Measurements from ENCODE around the gene LYRM9. TPM values are rescaled to one million over a fixed set of nuclear protein-coding genes. Genes with fewer than 3 reads are reported as not detected.
A peak's percentile ranks its signal among the peaks of the same experiment; 100 is the strongest.

Gene LYRM9
- total and polyA plus RNA-seq, 9 of the 15 experiments (the other 6 are each of a cell fraction or from before 2014, with no cell fraction given) = 0.98 to 4.7 (median 1.8) TPM

DNA sequence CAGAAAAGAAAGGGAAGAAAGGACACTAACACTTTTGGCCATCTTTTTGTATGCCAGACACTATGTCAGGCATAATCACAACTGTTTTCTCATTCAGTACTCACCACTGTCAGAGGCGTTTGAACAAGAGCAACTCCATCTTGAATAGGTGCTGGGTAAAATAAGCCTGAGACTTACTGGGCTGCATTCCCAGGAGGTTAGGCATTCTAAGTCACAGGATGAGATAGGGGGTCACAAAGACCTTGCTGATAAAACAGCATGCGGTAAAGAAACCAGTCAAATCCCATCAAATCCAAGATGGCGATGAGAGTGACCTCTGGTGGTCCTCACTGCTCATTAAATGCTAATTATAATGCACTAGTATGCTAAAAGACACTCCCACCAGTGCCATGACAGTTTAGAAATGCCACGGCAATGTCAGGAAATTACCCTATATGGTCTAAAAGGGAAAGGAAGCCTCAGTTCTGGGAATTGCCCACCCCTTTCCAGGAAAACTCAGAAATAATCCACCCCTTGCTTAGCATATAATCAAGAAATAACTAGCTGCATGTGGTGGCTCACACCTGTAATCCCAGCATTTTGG, 14.9 kb upstream of the LYRM9 start (continued):
- TF ChIP-seq BRF1 (IDR thresholded peaks at IDR 0.05; ENCODE audit: borderline replicate concordance, extremely low read depth, insufficient read length) (no peak), CBFB (CRISPR knock-in tag; IDR thresholded peaks at IDR 0.05) (no peak), ZNF232 (CRISPR knock-in tag; IDR thresholded peaks at IDR 0.05) (no peak), ZNF274 (IDR thresholded peaks at IDR 0.05; ENCODE audit: borderline replicate concordance, low read depth, low read length) (no peak), MCM3 (IDR thresholded peaks at IDR 0.05) (no peak), SNRNP70 (optimal IDR thresholded peaks at IDR 0.05; ENCODE audit: low read depth, low read length) (no peak), FOXA3 (CRISPR knock-in tag; conservative IDR thresholded peaks at IDR 0.05 in 1 of 2, IDR thresholded peaks at IDR 0.05 in 1 of 2) (no peak), FOS (IDR thresholded peaks at IDR 0.05; ENCODE audit: extremely low read depth, insufficient read length) (no peak), ZNF584 (CRISPR knock-in tag; IDR thresholded peaks at IDR 0.05; ENCODE audit: low read depth) (peak; percentile 99), FOXJ3 (CRISPR knock-in tag; IDR thresholded peaks at IDR 0.05) (no peak), NEUROD1 (IDR thresholded peaks at IDR 0.05; ENCODE audit: borderline replicate concordance, low read depth, low read length, partially characterized antibody) (no peak), NFIC (IDR thresholded peaks at IDR 0.05) (no peak), ZNF347 (CRISPR knock-in tag; IDR thresholded peaks at IDR 0.05; ENCODE audit: low read depth) (0 out of 2 replicates have a peak, but pooled peaks have one; percentile 49), PHF20 (IDR thresholded peaks at IDR 0.05; ENCODE audit: partially characterized antibody) (no peak), ZNF197 (CRISPR knock-in tag; IDR thresholded peaks at IDR 0.05; ENCODE audit: low read depth) (peak; percentile 97), TCFL5 (CRISPR knock-in tag; conservative IDR thresholded peaks at IDR 0.05) (peak; percentile 85), XRCC3 (IDR thresholded peaks at IDR 0.05) (no peak), SMC3 (conservative IDR thresholded peaks at IDR 0.05; ENCODE audit: insufficient read depth, low read depth, low read length) (no peak), NBN (IDR thresholded peaks at IDR 0.05; ENCODE audit: low read depth) (no peak), KLF1 (tag; IDR thresholded peaks at IDR 0.05) (peak; percentile 86)
- TF ChIP-seq, protein P1, sequence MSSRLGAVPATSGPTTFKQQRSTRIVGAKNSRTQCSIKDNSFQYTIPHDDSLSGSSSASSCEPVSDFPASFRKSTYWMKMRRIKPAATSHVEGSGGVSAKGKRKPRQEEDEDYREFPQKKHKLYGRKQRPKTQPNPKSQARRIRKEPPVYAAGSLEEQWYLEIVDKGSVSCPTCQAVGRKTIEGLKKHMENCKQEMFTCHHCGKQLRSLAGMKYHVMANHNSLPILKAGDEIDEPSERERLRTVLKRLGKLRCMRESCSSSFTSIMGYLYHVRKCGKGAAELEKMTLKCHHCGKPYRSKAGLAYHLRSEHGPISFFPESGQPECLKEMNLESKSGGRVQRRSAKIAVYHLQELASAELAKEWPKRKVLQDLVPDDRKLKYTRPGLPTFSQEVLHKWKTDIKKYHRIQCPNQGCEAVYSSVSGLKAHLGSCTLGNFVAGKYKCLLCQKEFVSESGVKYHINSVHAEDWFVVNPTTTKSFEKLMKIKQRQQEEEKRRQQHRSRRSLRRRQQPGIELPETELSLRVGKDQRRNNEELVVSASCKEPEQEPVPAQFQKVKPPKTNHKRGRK (tag; IDR thresholded peaks at IDR 0.05) = no peak
- TF ChIP-seq, protein P2, sequence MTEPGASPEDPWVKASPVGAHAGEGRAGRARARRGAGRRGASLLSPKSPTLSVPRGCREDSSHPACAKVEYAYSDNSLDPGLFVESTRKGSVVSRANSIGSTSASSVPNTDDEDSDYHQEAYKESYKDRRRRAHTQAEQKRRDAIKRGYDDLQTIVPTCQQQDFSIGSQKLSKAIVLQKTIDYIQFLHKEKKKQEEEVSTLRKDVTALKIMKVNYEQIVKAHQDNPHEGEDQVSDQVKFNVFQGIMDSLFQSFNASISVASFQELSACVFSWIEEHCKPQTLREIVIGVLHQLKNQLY (CRISPR knock-in tag; conservative IDR thresholded peaks at IDR 0.05) = no peak
- TF ChIP-seq, protein P3, sequence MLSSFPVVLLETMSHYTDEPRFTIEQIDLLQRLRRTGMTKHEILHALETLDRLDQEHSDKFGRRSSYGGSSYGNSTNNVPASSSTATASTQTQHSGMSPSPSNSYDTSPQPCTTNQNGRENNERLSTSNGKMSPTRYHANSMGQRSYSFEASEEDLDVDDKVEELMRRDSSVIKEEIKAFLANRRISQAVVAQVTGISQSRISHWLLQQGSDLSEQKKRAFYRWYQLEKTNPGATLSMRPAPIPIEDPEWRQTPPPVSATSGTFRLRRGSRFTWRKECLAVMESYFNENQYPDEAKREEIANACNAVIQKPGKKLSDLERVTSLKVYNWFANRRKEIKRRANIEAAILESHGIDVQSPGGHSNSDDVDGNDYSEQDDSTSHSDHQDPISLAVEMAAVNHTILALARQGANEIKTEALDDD (IDR thresholded peaks at IDR 0.05) = peak; percentile 68; the same call in 1 of the 2 replicates
- TF ChIP-seq, protein P4, sequence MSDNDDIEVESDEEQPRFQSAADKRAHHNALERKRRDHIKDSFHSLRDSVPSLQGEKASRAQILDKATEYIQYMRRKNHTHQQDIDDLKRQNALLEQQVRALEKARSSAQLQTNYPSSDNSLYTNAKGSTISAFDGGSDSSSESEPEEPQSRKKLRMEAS (CRISPR knock-in tag; IDR thresholded peaks at IDR 0.05) = no peak
- TF ChIP-seq, protein P5, sequence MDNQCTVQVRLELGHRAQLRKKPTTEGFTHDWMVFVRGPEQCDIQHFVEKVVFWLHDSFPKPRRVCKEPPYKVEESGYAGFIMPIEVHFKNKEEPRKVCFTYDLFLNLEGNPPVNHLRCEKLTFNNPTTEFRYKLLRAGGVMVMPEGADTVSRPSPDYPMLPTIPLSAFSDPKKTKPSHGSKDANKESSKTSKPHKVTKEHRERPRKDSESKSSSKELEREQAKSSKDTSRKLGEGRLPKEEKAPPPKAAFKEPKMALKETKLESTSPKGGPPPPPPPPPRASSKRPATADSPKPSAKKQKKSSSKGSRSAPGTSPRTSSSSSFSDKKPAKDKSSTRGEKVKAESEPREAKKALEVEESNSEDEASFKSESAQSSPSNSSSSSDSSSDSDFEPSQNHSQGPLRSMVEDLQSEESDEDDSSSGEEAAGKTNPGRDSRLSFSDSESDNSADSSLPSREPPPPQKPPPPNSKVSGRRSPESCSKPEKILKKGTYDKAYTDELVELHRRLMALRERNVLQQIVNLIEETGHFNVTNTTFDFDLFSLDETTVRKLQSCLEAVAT (IDR thresholded peaks at IDR 0.05) = no peak

Data from K562 (cell line).